GM21381 (cell line): ENCODE results near the gene TMEM203.

Experiments
- ATAC-seq: cut with Tn5 transposase; IDR thresholded peaks from one replicate; pipeline ENCODE4 v1.9.1; 2021; ENCODE audit warnings: mild to moderate bottlenecking, moderate library complexity; ENCODE audit not compliant: unreplicated experiment

The TMEM203 gene

GRCh38 chr9:137182836-137183235 lies 22.6 kb downstream of the TMEM203 start:
- ATAC-seq: no peak

GRCh38 chr9:137181680-137182079 lies 23.8 kb downstream of the TMEM203 start:
- ATAC-seq: no peak

- ATAC-seq: no peak
These were observed 25.0 kb downstream of the TMEM203 start for GRCh38 chr9:137180491-137180890.

GRCh38 chr9:137179761-137180160 lies 25.7 kb downstream of the TMEM203 start:
- ATAC-seq: no peak

- ATAC-seq: no peak
These were observed 26.4 kb downstream of the TMEM203 start for GRCh38 chr9:137178939-137179630.

- ATAC-seq: no peak
These were observed 27.1 kb downstream of the TMEM203 start for GRCh38 chr9:137178201-137178938.

- ATAC-seq: no peak
These were observed 28.9 kb downstream of the TMEM203 start for GRCh38 chr9:137176302-137177182.

- no peak for ATAC-seq
These were observed 30.0 kb downstream of the TMEM203 start for GRCh38 chr9:137175345-137175961.

GRCh38 chr9:137174722-137175293 lies 30.6 kb downstream of the TMEM203 start:
- no peak for ATAC-seq

- ATAC-seq: no peak
These were observed 31.4 kb downstream of the TMEM203 start for GRCh38 chr9:137173796-137174664.

GRCh38 chr9:137172901-137173795 lies 32.3 kb downstream of the TMEM203 start:
- ATAC-seq: no peak

GRCh38 chr9:137171149-137171900 lies 34.1 kb downstream of the TMEM203 start:
- ATAC-seq: no peak

GRCh38 chr9:137170486-137171148 lies 34.8 kb downstream of the TMEM203 start:
- ATAC-seq: no peak

- no peak for ATAC-seq
These were observed 35.5 kb downstream of the TMEM203 start, which contains the start of gene LRRC26 for GRCh38 chr9:137169896-137170358. LRRC26 (minus strand) TSS chr9:137170051; CDS start chr9:137169943, 108 bp downstream.

GRCh38 chr9:137168904-137169856 lies 36.3 kb downstream of the TMEM203 start:
- ATAC-seq: no peak

GRCh38 chr9:137168573-137168903 lies 36.9 kb downstream of the TMEM203 start:
- no peak for ATAC-seq
